AG04450 (cell line): Measurements from ENCODE around the gene ENTPD8. TPM values are rescaled to one million over a fixed set of nuclear protein-coding genes. Genes with fewer than 3 reads are reported as not detected.

Experiments used
- CTCF ChIA-PET: fragments of 300-600, 350-600 bp; formaldehyde crosslinking; extraction: SDS; loops from one replicate; lab custom pipeline; 2022; ENCODE audit warnings: antibody characterized with exemption, inconsistent platforms; lab: Charles Lee
- POLR2A ChIA-PET: fragments of 350-600 bp; formaldehyde crosslinking; extraction: SDS; loops from one replicate; lab custom pipeline; 2021; ENCODE audit warnings: antibody characterized with exemption, inconsistent platforms; lab: Yijun Ruan, JAX
- DNase-seq: peaks from one replicate; pipeline ENCODE4 v3.0.0-alpha.2; 2011; ENCODE audit warnings: low read depth, low spot score
- H3K27ac ChIP-seq: one replicate; pipeline ENCODE4 v1.5.1; 2012; ENCODE audit warnings: low read depth, low read length, control low read depth
- H3K27me3 ChIP-seq: one replicate; pipeline ENCODE4 v1.6.0; 2012; ENCODE audit warnings: low read length; ENCODE audit not compliant: control insufficient read depth, insufficient read depth
- H3K4me3 ChIP-seq: 2 replicates; pipeline ENCODE4 v1.5.1; 2011; ENCODE audit warnings: mild to moderate bottlenecking, low read depth, low read length, control low read depth
- H3K9me3 ChIP-seq: 2 replicates; pipeline ENCODE4 v1.5.1; 2012; ENCODE audit warnings: low read length; ENCODE audit not compliant: control insufficient read depth, insufficient read depth
- polyA plus RNA-seq: library from polyadenylated mRNA; depleted of rRNA; stranded (reverse); fragments of >200 nt; gene quantifications from 2 replicates; pipeline ENCODE4 v1.2.3, GENCODE V29; 2011
- TF ChIP-seq, protein P1 (sequence below): IDR thresholded peaks from 2 replicates; pipeline ENCODE4 v1.5.1; 2011; ENCODE audit warnings: low read depth, low read length, control low read depth, inconsistent platforms

ENTPD8 gene
- polyA plus RNA-seq, 1 experiment, result not detected

DNA sequence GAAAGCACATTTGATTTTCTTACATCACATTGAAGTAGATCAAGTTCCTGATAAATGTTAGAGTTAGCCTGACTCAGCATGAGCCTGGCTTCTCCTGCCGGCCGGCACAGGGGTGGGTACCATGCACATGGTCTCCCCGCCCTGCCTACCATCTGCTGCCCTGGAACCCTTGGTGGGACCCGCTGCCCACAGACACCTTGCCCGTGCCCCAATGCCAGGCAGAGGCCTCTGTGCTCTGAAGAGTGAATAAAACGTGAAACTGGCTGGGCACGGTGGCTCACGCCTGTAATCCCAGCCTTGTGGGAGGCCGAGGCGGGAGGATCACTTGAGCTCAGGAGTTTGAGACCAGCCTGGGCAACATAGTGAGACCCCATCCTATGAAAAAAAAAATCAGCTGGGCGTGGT, 35.5 kb downstream of the ENTPD8 start:
- ChIA-PET POLR2A (no interaction called here), CTCF (interaction anchor here (0.6 to 1.0 kb wide), 3 partner anchors 99 to 109 kb away, joined by 3 read pairs; partner anchors contain the start of gene NRARP)
- no peak for DNase-seq
- no peaks in the 10 kb centered on the region for H3K27me3 ChIP-seq
- TF ChIP-seq, protein P1, sequence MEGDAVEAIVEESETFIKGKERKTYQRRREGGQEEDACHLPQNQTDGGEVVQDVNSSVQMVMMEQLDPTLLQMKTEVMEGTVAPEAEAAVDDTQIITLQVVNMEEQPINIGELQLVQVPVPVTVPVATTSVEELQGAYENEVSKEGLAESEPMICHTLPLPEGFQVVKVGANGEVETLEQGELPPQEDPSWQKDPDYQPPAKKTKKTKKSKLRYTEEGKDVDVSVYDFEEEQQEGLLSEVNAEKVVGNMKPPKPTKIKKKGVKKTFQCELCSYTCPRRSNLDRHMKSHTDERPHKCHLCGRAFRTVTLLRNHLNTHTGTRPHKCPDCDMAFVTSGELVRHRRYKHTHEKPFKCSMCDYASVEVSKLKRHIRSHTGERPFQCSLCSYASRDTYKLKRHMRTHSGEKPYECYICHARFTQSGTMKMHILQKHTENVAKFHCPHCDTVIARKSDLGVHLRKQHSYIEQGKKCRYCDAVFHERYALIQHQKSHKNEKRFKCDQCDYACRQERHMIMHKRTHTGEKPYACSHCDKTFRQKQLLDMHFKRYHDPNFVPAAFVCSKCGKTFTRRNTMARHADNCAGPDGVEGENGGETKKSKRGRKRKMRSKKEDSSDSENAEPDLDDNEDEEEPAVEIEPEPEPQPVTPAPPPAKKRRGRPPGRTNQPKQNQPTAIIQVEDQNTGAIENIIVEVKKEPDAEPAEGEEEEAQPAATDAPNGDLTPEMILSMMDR, result no peak
- no peak overlapping the region for H3K4me3 ChIP-seq
- no peak overlapping the region for H3K27ac ChIP-seq
- H3K9me3 ChIP-seq, result peaks cover 3% of the 10 kb centered on the region; the same call in 1 of the 2 replicates

DNA sequence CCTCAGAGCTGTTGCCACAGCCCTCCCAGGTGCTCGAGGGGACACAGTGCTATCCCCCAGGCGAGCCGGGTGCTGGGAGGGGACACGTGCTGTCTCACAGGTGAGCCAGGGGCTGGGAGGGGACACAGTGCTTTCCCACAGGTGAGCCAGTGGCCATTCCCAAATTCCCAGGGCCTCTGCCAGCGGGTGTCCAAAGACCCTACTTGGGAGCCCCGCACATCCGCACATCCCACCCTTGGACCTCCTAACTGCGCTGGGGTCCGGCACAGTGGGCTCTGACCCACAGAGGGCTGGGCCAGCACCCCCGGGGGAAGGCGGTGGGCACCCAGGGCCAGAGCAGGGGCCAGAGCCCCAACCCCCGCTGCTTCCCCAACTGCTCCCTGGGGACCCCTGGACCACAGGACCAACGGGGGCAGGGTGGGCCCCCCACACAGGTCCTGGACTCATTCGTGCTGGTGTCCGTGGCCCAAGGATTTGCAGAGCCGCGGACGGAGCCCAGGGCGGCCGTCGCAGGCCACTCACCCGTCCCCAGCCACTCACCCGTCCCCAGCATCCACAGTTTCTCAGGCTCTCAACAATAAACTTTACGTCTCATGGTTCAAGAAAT, 36.1 kb downstream of the ENTPD8 start:
- ChIA-PET CTCF (interaction anchor here (0.6 to 1.0 kb wide), 3 partner anchors 99 to 118 kb away, joined by 3 read pairs; no protein-coding TSS in a partner anchor), POLR2A (no interaction called here)
- H3K9me3 ChIP-seq, result peaks cover 3% of the 10 kb centered on the region; the same call in 1 of the 2 replicates
- no peak overlapping the region for H3K4me3 ChIP-seq
- TF ChIP-seq, protein P1, result no peak
- no peak for DNase-seq
- no peaks in the 10 kb centered on the region for H3K27me3 ChIP-seq
- no peak overlapping the region for H3K27ac ChIP-seq

DNA sequence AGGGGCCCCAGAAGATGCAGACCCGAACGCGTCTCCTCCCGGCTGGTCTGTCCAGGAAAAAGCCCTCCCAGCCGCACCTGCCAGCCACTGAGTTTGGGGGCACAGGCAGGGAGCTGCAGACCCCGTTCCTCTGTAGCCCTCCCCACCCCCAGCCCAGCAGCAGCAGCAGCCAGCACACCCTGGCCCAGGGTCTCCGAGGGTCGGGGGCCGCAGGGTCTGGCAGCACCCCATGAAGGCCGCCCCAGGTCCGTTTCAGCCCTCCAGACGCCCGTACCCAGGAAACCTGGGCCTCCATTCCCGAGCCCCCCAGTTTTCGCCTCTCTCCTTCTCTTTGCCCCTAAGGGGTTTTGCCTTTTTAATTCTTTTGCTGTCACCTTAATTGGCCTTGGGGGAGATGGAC, 37.9 kb downstream of the ENTPD8 start:
- Histone ChIP-seq H3K9me3 (peaks cover 11% of the 10 kb centered on the region; the same call in 1 of the 2 replicates), H3K4me3 (no peak overlapping the region), H3K27me3 (no peaks in the 10 kb centered on the region), H3K27ac (no peak overlapping the region)
- ChIA-PET CTCF (no interaction called here), POLR2A (interaction anchor here (0.6 kb wide), 1 partner anchor 16 kb away, joined by 3 read pairs; no protein-coding TSS in a partner anchor)
- DNase-seq, result no peak
- TF ChIP-seq, protein P1, result no peak

DNA sequence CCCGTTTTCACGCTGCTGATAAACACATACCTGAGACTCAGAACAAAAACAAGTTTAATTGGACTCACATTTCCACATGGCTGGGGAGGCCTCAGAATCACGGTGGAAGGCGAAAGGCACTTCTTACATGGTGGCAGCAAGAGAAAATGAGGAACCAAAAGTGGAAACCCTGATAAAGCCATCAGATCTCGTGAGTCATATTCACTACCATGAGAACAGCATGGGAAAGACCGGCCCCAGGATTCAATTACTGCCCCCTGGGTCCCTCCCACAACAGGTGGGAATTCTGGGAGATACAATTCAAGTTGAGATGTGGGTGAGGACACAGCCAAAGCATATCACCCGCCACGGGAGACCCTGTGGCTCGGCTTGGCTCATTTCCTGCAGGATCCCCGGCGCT, 38.4 kb downstream of the ENTPD8 start:
- CTCF ChIA-PET, result no interaction called here
- H3K9me3 ChIP-seq, result peaks cover 14% of the 10 kb centered on the region
- POLR2A ChIA-PET, result no interaction called here
- no peak for DNase-seq
- no peak overlapping the region for H3K27ac ChIP-seq
- TF ChIP-seq, protein P1, result no peak
- no peak overlapping the region for H3K4me3 ChIP-seq
- no peaks in the 10 kb centered on the region for H3K27me3 ChIP-seq
